Left renal pelvis (tissue), 4 donors: ENCODE measurements around the gene HS6ST3. TPM values are rescaled to one million over a fixed set of nuclear protein-coding genes. Genes with fewer than 3 reads are reported as not detected.
"Not testable (repeated sequence)": the region's sequence is repeated elsewhere in the genome, so short reads cannot be mapped to it uniquely, and the experiment has no call there.

Experiments
- DNase-seq, 4 donors: peaks; one replicate each; pipeline ENCODE4 v3.0.0-alpha.2; 2013; ENCODE audit warnings: low read depth in 4 of 4, low spot score in 3 of 4
- polyA plus RNA-seq, 4 donors: library from polyadenylated mRNA; unstranded; fragments of 120-200 nt; gene quantifications; one replicate each; pipeline ENCODE4 v1.2.1, GENCODE V29; 2013; ENCODE audit not compliant: insufficient read length in 4 of 4

Gene HS6ST3
- polyA plus RNA-seq: 1 to 10 TPM; 2.6 to 5.4 (median 4.3) TPM

- no peak for DNase-seq
Observed at GRCh38 chr13:96089749-96090239, at the start of gene HS6ST3. HS6ST3 (plus strand) TSS chr13:96090107.

GRCh38 chr13:96041326-96042110 lies 48.4 kb upstream of the HS6ST3 start:
- no peak for DNase-seq

GRCh38 chr13:96044238-96044637 lies 45.7 kb upstream of the HS6ST3 start:
- DNase-seq: no peak

- not testable (repeated sequence) for DNase-seq
Observed at GRCh38 chr13:96046449-96047126, 43.3 kb upstream of the HS6ST3 start.

GRCh38 chr13:96050955-96051354 lies 39.0 kb upstream of the HS6ST3 start:
- DNase-seq: not testable (repeated sequence)

GRCh38 chr13:96051491-96051890 lies 38.4 kb upstream of the HS6ST3 start:
- not testable (repeated sequence) for DNase-seq

GRCh38 chr13:96051946-96052345 lies 38.0 kb upstream of the HS6ST3 start:
- DNase-seq: not testable (repeated sequence)

GRCh38 chr13:96052656-96053002 lies 37.3 kb upstream of the HS6ST3 start:
- DNase-seq: peak in 2 of 4 donors; percentile 16 to 30

- peak; percentile 83 to 87 (median 86) for DNase-seq
Observed at GRCh38 chr13:96053003-96053703, 36.8 kb upstream of the HS6ST3 start, which contains the start of gene UGGT2. UGGT2 (minus strand) TSS chr13:96053401; CDS start chr13:96053312, 89 bp downstream.

- no peak for DNase-seq
Observed at GRCh38 chr13:96065849-96066248, 24.1 kb upstream of the HS6ST3 start.

- DNase-seq: no peak
Observed at GRCh38 chr13:96068729-96069128, 21.2 kb upstream of the HS6ST3 start.

GRCh38 chr13:96071504-96071903 lies 18.4 kb upstream of the HS6ST3 start:
- DNase-seq: no peak

GRCh38 chr13:96072392-96072791 lies 17.5 kb upstream of the HS6ST3 start:
- DNase-seq: no peak

- no peak for DNase-seq
Observed at GRCh38 chr13:96075953-96076543, 13.9 kb upstream of the HS6ST3 start.

GRCh38 chr13:96080676-96081075 lies 9.2 kb upstream of the HS6ST3 start:
- no peak for DNase-seq

- no peak for DNase-seq
Observed at GRCh38 chr13:96081888-96082287, 8.0 kb upstream of the HS6ST3 start.

GRCh38 chr13:96082640-96083039 lies 7.3 kb upstream of the HS6ST3 start:
- no peak for DNase-seq

- no peak for DNase-seq
Observed at GRCh38 chr13:96086736-96087135, 3.2 kb upstream of the HS6ST3 start.

GRCh38 chr13:96089139-96089538 lies 768 bp upstream of the HS6ST3 start:
- no peak for DNase-seq

- no peak for DNase-seq
Observed at GRCh38 chr13:96090240-96091101, 564 bp downstream of the HS6ST3 start.
